GM21529 (cell line): ENCODE data around the gene MNDA.
A peak's percentile ranks its signal among the peaks of the same experiment; 100 is the strongest.

Experiments used
- ATAC-seq: cut with Tn5 transposase; IDR thresholded peaks from one replicate; pipeline ENCODE4 v1.9.1; 2021; ENCODE audit not compliant: unreplicated experiment

MNDA gene

GRCh38 chr1:158830904-158831507 is at the start of gene MNDA:
MNDA (plus strand) TSS chr1:158831351; CDS start chr1:158842154, 10,803 bp downstream.
- ATAC-seq = peak; percentile 93

- no peak for ATAC-seq
Measured at GRCh38 chr1:158793604-158794003, 37.5 kb upstream of the MNDA start.

GRCh38 chr1:158794247-158794646 is 36.9 kb upstream of the MNDA start:
- no peak for ATAC-seq

- ATAC-seq = no peak
Measured at GRCh38 chr1:158798531-158798930, 32.6 kb upstream of the MNDA start.

GRCh38 chr1:158799689-158800088 is 31.5 kb upstream of the MNDA start:
- ATAC-seq = no peak

GRCh38 chr1:158800526-158800925 is 30.6 kb upstream of the MNDA start:
- ATAC-seq = no peak

GRCh38 chr1:158801396-158801795 is 29.8 kb upstream of the MNDA start:
- no peak for ATAC-seq

- ATAC-seq = no peak
Measured at GRCh38 chr1:158803678-158804077, 27.5 kb upstream of the MNDA start.

GRCh38 chr1:158806916-158807536 is 24.1 kb upstream of the MNDA start:
- ATAC-seq = no peak

GRCh38 chr1:158809256-158809655 is 21.9 kb upstream of the MNDA start:
- no peak for ATAC-seq

GRCh38 chr1:158809862-158810261 is 21.3 kb upstream of the MNDA start:
- ATAC-seq = no peak

- ATAC-seq = no peak
Measured at GRCh38 chr1:158810311-158810710, 20.8 kb upstream of the MNDA start.

GRCh38 chr1:158812336-158812735 is 18.8 kb upstream of the MNDA start:
- ATAC-seq = no peak

- no peak for ATAC-seq
Measured at GRCh38 chr1:158813164-158813563, 18.0 kb upstream of the MNDA start.

GRCh38 chr1:158814970-158815369 is 16.2 kb upstream of the MNDA start:
- ATAC-seq = no peak

- no peak for ATAC-seq
Measured at GRCh38 chr1:158818560-158818959, 12.6 kb upstream of the MNDA start.

GRCh38 chr1:158818975-158819431 is 12.1 kb upstream of the MNDA start:
- no peak for ATAC-seq

GRCh38 chr1:158819461-158820443 is 11.4 kb upstream of the MNDA start:
- no peak for ATAC-seq

- no peak for ATAC-seq
Measured at GRCh38 chr1:158821723-158822122, 9.4 kb upstream of the MNDA start.

GRCh38 chr1:158830074-158830677 is 975 bp upstream of the MNDA start:
- peak; percentile 48 for ATAC-seq

- ATAC-seq = no peak
Measured at GRCh38 chr1:158833264-158833663, 2.1 kb downstream of the MNDA start.
